Measurements from ENCODE around the gene SFR1.

DNA sequence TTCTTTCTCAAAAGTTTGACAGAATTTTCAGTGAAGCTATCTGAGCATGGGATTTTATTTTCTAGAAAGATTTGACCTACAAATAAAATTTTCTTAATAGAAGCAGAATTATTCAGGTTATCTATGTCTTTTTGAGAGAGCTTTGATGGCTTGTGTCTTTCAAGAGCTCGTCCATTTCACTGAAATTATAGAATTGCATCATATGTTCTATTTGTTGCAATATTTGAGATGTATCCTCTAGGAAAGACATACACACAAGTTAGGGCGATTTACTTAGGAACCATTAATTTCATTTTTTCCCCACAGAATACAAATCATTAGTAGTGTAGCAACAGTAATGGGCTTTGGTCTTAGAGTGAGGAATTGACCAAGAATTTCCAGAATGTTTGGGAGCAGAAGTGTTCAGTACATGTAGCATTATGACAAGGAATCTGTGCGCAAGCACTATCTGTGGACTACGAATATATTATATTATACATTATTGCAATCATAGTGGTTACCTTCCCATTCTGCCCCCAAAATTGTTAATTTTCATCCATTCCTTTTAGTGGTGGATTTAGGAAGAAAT, 23.5 kb upstream of the SFR1 start:
- no peak for TF ChIP-seq CTCF (IDR thresholded peaks at IDR 0.05)
- TF ChIP-seq POLR2A (IDR thresholded peaks at IDR 0.05), result no peak
- no peak for TF ChIP-seq EP300 (IDR thresholded peaks at IDR 0.05)

Data from ovary (tissue), 3 donors.